Right renal cortex interstitium (tissue), 3 donors: ENCODE data around the gene TTC32. TPM values are rescaled to one million over a fixed set of nuclear protein-coding genes. Genes with fewer than 3 reads are reported as not detected.
"Not testable (repeated sequence)": the region's sequence is repeated elsewhere in the genome, so short reads cannot be mapped to it uniquely, and the experiment has no call there.

Source experiments
- DNase-seq, 3 donors: peaks; one replicate each; pipeline ENCODE4 v3.0.0-alpha.2; 2013; ENCODE audit warnings: low read depth in 3 of 3, low spot score in 2 of 3
- polyA plus RNA-seq, 3 donors: library from polyadenylated mRNA; unstranded; fragments of 120-200 nt; gene quantifications; one replicate each; pipeline ENCODE4 v1.2.1, GENCODE V29; 2013; ENCODE audit not compliant: insufficient read length in 3 of 3

The TTC32 gene
- polyA plus RNA-seq, result 10 to 100 TPM; 34.9 to 44.4 (median 42.1) TPM

- peak; percentile 93 to 99 (median 97) for DNase-seq
Measured at GRCh38 chr2:19901442-19902215, at the start of gene TTC32. Gene TTC32 (minus strand): TSS chr2:19901983. CDS start chr2:19901854, 129 bp downstream.

GRCh38 chr2:19949071-19949470 lies 47.3 kb upstream of the TTC32 start:
- DNase-seq, result no peak

GRCh38 chr2:19947184-19947940 lies 45.6 kb upstream of the TTC32 start:
- no peak for DNase-seq

- DNase-seq, result no peak
Measured at GRCh38 chr2:19944205-19944845, 42.5 kb upstream of the TTC32 start.

GRCh38 chr2:19943189-19943588 lies 41.4 kb upstream of the TTC32 start:
- DNase-seq, result no peak

GRCh38 chr2:19942199-19942598 lies 40.4 kb upstream of the TTC32 start:
- DNase-seq, result no peak

- DNase-seq, result peak in 1 of 3 donors; percentile 2
Measured at GRCh38 chr2:19937004-19937403, 35.2 kb upstream of the TTC32 start.

GRCh38 chr2:19936203-19936602 lies 34.4 kb upstream of the TTC32 start:
- DNase-seq, result no peak

GRCh38 chr2:19933351-19933981 lies 31.7 kb upstream of the TTC32 start:
- DNase-seq, result peak in 1 of 3 donors; percentile 9

- DNase-seq, result no peak
Measured at GRCh38 chr2:19932928-19933327, 31.1 kb upstream of the TTC32 start.

- DNase-seq, result no peak
Measured at GRCh38 chr2:19929226-19929625, 27.4 kb upstream of the TTC32 start.

- DNase-seq, result not testable (repeated sequence)
Measured at GRCh38 chr2:19927816-19928215, 26.0 kb upstream of the TTC32 start.

GRCh38 chr2:19924526-19924925 lies 22.7 kb upstream of the TTC32 start:
- not testable (repeated sequence) for DNase-seq

- not testable (repeated sequence) for DNase-seq
Measured at GRCh38 chr2:19922188-19922587, 20.4 kb upstream of the TTC32 start.

GRCh38 chr2:19916385-19916950 lies 14.7 kb upstream of the TTC32 start:
- no peak for DNase-seq

- DNase-seq, result no peak
Measured at GRCh38 chr2:19914266-19914975, 12.6 kb upstream of the TTC32 start.

GRCh38 chr2:19911808-19912509 lies 10.2 kb upstream of the TTC32 start:
- no peak for DNase-seq

- DNase-seq, result no peak
Measured at GRCh38 chr2:19902216-19902740, 495 bp upstream of the TTC32 start.

- peak in 1 of 3 donors; percentile 41 for DNase-seq
Measured at GRCh38 chr2:19900931-19901441, 797 bp downstream of the TTC32 start.
